Left ventricle myocardium inferior (tissue), 1 donor: ENCODE results near the gene XKR8. TPM values are rescaled to one million over a fixed set of nuclear protein-coding genes. Genes with fewer than 3 reads are reported as not detected.

ENCODE experiments used
- DNase-seq: peaks from one replicate; pipeline ENCODE4 v3.0.0-alpha.2; 2020
- H3K27ac ChIP-seq: fragments of 200-600 bp; replicated peaks from 2 replicates; pipeline ENCODE4 v1.8.0; 2021
- H3K27me3 ChIP-seq: fragments of 200-600 bp; 2 replicates; pipeline ENCODE4 v1.8.0; 2021; ENCODE audit warnings: low read depth
- H3K36me3 ChIP-seq: fragments of 200-600 bp; 2 replicates; pipeline ENCODE4 v1.8.0; 2021
- H3K4me1 ChIP-seq: fragments of 200-600 bp; 2 replicates; pipeline ENCODE4 v1.8.0; 2021
- H3K4me3 ChIP-seq: fragments of 200-600 bp; 2 replicates; pipeline ENCODE4 v1.8.0; 2021; ENCODE audit warnings: mild to moderate bottlenecking, moderate library complexity
- H3K9me3 ChIP-seq: fragments of 200-600 bp; replicated peaks from 2 replicates; pipeline ENCODE4 v1.8.0; 2021
- CTCF ChIP-seq: fragments of 200-600 bp; IDR thresholded peaks from 2 replicates; pipeline ENCODE4 v1.8.0; 2021; ENCODE audit warnings: antibody characterized with exemption, mild to moderate bottlenecking, borderline replicate concordance
- intact Hi-C: fragments of 100-400 bp; cut with micrococcal nuclease; formaldehyde crosslinking; loops from one replicate; pipeline ENCODE4 v1.11.0; 2022
- total RNA-seq: library from RNA; stranded (reverse); fragmentation: NEBNext Ultra II Directional; extraction: Animal tissue kit (Norgen Biotek cat#: 25700); gene quantifications from one replicate; pipeline ENCODE4 v1.2.1, GENCODE V29; 2021
- donor health status: DM: no; HTN: yes; CAD: no; lungs with severe emphysema.

The XKR8 gene
- total RNA-seq, 1 donor from 2014 or later, result 4.8 TPM

- no peak for DNase-seq
- Histone ChIP-seq H3K36me3 (peaks cover 48% of the 10 kb centered on the region), H3K27ac (peak overlapping the region; percentile 51), H3K4me3 (no peak overlapping the region), H3K4me1 (peaks cover 32% of the 10 kb centered on the region), H3K9me3 (no peaks in the 10 kb centered on the region), H3K27me3 (no peaks in the 10 kb centered on the region)
- intact Hi-C loops, result no loop called here
- no peak for TF ChIP-seq CTCF
Observed at GRCh38 chr1:27970401-27970800, 10.6 kb downstream of the XKR8 start.

- Histone ChIP-seq H3K9me3 (no peaks in the 10 kb centered on the region), H3K4me3 (no peak overlapping the region), H3K27me3 (no peaks in the 10 kb centered on the region), H3K4me1 (peaks cover 32% of the 10 kb centered on the region), H3K36me3 (peaks cover 50% of the 10 kb centered on the region), H3K27ac (peak overlapping the region; percentile 51)
- DNase-seq, result no peak
- intact Hi-C loops, result no loop called here
- no peak for TF ChIP-seq CTCF
Observed at GRCh38 chr1:27971674-27972073, 11.9 kb downstream of the XKR8 start.

DNA sequence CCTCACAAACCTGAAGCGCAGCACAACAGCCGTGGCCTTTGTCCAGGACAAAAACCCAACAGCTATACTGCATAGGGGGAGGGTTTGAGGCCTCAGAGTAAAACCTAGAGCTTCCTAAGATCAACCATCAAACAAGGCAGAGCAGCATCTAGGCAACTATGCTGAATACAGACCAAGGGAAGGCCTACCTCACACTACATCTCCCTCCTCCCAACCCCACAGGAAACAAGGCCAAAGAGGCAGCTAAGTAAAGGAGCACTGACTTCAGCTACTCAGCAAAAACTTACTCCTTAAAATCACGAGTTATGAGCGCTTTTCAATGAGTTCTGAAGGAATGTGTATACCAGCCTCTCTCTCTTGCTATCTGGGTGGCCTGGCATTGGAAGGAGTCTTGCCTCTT lies 12.4 kb downstream of the XKR8 start:
- H3K4me3 ChIP-seq, result no peak overlapping the region
- H3K27me3 ChIP-seq, result no peaks in the 10 kb centered on the region
- no peaks in the 10 kb centered on the region for H3K9me3 ChIP-seq
- no peak for DNase-seq
- intact Hi-C loops, result no loop called here
- no peak for TF ChIP-seq CTCF
- H3K27ac ChIP-seq, result peak overlapping the region; percentile 51
- H3K4me1 ChIP-seq, result peaks cover 32% of the 10 kb centered on the region
- H3K36me3 ChIP-seq, result peaks cover 50% of the 10 kb centered on the region

DNA sequence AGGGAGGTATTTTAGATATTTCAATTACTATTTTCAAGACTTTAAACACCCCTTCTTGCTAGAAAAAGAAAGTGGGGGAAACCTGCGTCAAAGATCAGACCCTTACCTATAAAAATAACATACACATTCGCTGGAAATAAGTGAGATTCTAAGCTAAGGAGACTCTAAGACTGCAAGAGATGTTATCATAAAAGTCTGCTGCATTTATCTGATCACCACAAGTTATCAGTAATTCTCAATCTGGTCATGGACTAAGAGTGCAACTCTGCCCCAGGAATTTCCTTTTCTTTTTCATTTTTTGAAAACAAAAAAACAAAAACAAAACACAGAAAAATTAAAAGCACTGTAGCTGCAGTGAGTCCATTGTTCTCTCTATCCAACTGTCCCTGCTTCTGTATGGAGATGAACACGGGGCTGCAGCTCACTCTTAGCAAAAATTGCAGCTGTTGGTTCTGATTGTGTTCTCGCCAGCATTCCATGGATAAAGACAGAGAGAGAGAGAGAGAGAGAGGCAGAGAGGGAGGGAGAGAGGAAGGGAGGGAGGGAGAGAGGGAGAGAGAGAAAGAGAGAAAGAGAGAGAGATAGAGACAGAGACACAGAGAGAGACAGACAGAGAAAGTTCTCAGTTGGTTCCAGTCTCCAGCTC lies 14.1 kb downstream of the XKR8 start:
- Histone ChIP-seq H3K4me3 (no peak overlapping the region), H3K27ac (no peak overlapping the region), H3K36me3 (peaks cover 50% of the 10 kb centered on the region), H3K27me3 (no peaks in the 10 kb centered on the region), H3K4me1 (peaks cover 24% of the 10 kb centered on the region), H3K9me3 (no peaks in the 10 kb centered on the region)
- intact Hi-C loops, result no loop called here
- DNase-seq, result no peak
- no peak for TF ChIP-seq CTCF

GRCh38 chr1:27974417-27974781 lies 14.6 kb downstream of the XKR8 start:
- H3K36me3 ChIP-seq, result peaks cover 50% of the 10 kb centered on the region
- H3K4me3 ChIP-seq, result no peak overlapping the region
- no peak for TF ChIP-seq CTCF
- H3K27ac ChIP-seq, result no peak overlapping the region
- no peaks in the 10 kb centered on the region for H3K9me3 ChIP-seq
- intact Hi-C loops, result no loop called here
- no peaks in the 10 kb centered on the region for H3K27me3 ChIP-seq
- H3K4me1 ChIP-seq, result peaks cover 27% of the 10 kb centered on the region
- no peak for DNase-seq
